ENCODE results near the gene VSNL1. TPM values are rescaled to one million over a fixed set of nuclear protein-coding genes. Genes with fewer than 3 reads are reported as not detected.
A peak's percentile ranks its signal among the peaks of the same experiment; 100 is the strongest.

The VSNL1 gene
- total and polyA plus RNA-seq, 2 donors (not counting 1 experiment from before 2014, with no cell fraction given), result 1.2 to 3.9 TPM

GRCh38 chr2:17593445-17593840 lies 52.9 kb downstream of the VSNL1 start:
- no peak for DNase-seq (ENCODE audit: low read depth in 2 of 2)
- TF ChIP-seq CTCF (conservative IDR thresholded peaks at IDR 0.05 in 1 of 2, IDR thresholded peaks at IDR 0.05 in 1 of 2; ENCODE audit: low read depth in 1 of 2, low read length in 2 of 2), result no peak
- H3K4me1 ChIP-seq (ENCODE audit: control insufficient read depth, extremely low read depth, insufficient read depth, low read length), result peaks cover 22% of the 10 kb centered on the region
- H3K9ac ChIP-seq (ENCODE audit: insufficient read depth, low read length), result no peak overlapping the region
- H3K27ac ChIP-seq (ENCODE audit: insufficient read depth, low read length), result no peak overlapping the region
- H4K20me1 ChIP-seq (ENCODE audit: control insufficient read depth, extremely low read depth, insufficient read depth, low read length), result no peaks in the 10 kb centered on the region
- H3K36me3 ChIP-seq (ENCODE audit: control insufficient read depth, insufficient read depth, low read length), result no peaks in the 10 kb centered on the region
- H3K4me2 ChIP-seq (ENCODE audit: extremely low read depth, insufficient read depth, low read length), result no peak overlapping the region
- no peak overlapping the region for H3K4me3 ChIP-seq (replicated peaks in 1 of 4; ENCODE audit: control extremely low read depth in 1 of 4, insufficient read depth in 1 of 4, low read depth in 3 of 4, low read length in 4 of 4)
- no peaks in the 10 kb centered on the region for H3K9me3 ChIP-seq (ENCODE audit: control insufficient read depth, insufficient read depth, low read depth, low read length)
- H3K79me2 ChIP-seq (ENCODE audit: control insufficient read depth, insufficient read depth, low read length), result no peaks in the 10 kb centered on the region
- H2AFZ ChIP-seq (ENCODE audit: low read length), result no peak overlapping the region
- no peaks in the 10 kb centered on the region for H3K27me3 ChIP-seq (ENCODE audit: control insufficient read depth, insufficient read depth, low read length)

GRCh38 chr2:17593841-17594491 lies 53.5 kb downstream of the VSNL1 start:
- Histone ChIP-seq H3K4me3 (replicated peaks in 1 of 4; ENCODE audit: control extremely low read depth in 1 of 4, insufficient read depth in 1 of 4, low read depth in 3 of 4, low read length in 4 of 4) (no peak overlapping the region), H3K36me3 (ENCODE audit: control insufficient read depth, insufficient read depth, low read length) (no peaks in the 10 kb centered on the region), H3K27ac (ENCODE audit: insufficient read depth, low read length) (peak overlapping the region; percentile 37), H3K4me2 (ENCODE audit: extremely low read depth, insufficient read depth, low read length) (peak overlapping the region; percentile 72), H3K9ac (ENCODE audit: insufficient read depth, low read length) (no peak overlapping the region), H2AFZ (ENCODE audit: low read length) (peak overlapping the region; percentile 75), H3K9me3 (ENCODE audit: control insufficient read depth, insufficient read depth, low read depth, low read length) (no peaks in the 10 kb centered on the region), H3K4me1 (ENCODE audit: control insufficient read depth, extremely low read depth, insufficient read depth, low read length) (peaks cover 22% of the 10 kb centered on the region), H3K27me3 (ENCODE audit: control insufficient read depth, insufficient read depth, low read length) (no peaks in the 10 kb centered on the region), H3K79me2 (ENCODE audit: control insufficient read depth, insufficient read depth, low read length) (no peaks in the 10 kb centered on the region), H4K20me1 (ENCODE audit: control insufficient read depth, extremely low read depth, insufficient read depth, low read length) (no peaks in the 10 kb centered on the region)
- TF ChIP-seq EZH2 (IDR thresholded peaks at IDR 0.05; ENCODE audit: low read length, missing control alignments) (no peak), CTCF (conservative IDR thresholded peaks at IDR 0.05 in 1 of 2, IDR thresholded peaks at IDR 0.05 in 1 of 2; ENCODE audit: low read depth in 1 of 2, low read length in 2 of 2) (no peak)
- peak; percentile 32 to 36 for DNase-seq (ENCODE audit: low read depth in 2 of 2)

GRCh38 chr2:17594533-17595401 lies 54.3 kb downstream of the VSNL1 start:
- Histone ChIP-seq H3K4me2 (ENCODE audit: extremely low read depth, insufficient read depth, low read length) (peak overlapping the region; percentile 72), H3K36me3 (ENCODE audit: control insufficient read depth, insufficient read depth, low read length) (no peaks in the 10 kb centered on the region), H3K9ac (ENCODE audit: insufficient read depth, low read length) (no peak overlapping the region)

More at GRCh38 chr2:17594533-17595401, 54.3 kb downstream of the VSNL1 start:
- no peaks in the 10 kb centered on the region for H3K79me2 ChIP-seq (ENCODE audit: control insufficient read depth, insufficient read depth, low read length)
- no peak overlapping the region for H3K4me3 ChIP-seq (replicated peaks in 1 of 4; ENCODE audit: control extremely low read depth in 1 of 4, insufficient read depth in 1 of 4, low read depth in 3 of 4, low read length in 4 of 4)
- no peaks in the 10 kb centered on the region for H3K9me3 ChIP-seq (ENCODE audit: control insufficient read depth, insufficient read depth, low read depth, low read length)
- H3K27me3 ChIP-seq (ENCODE audit: control insufficient read depth, insufficient read depth, low read length), result no peaks in the 10 kb centered on the region
- H2AFZ ChIP-seq (ENCODE audit: low read length), result peak overlapping the region; percentile 75
- TF ChIP-seq EZH2 (IDR thresholded peaks at IDR 0.05; ENCODE audit: low read length, missing control alignments), result no peak
- TF ChIP-seq CTCF (conservative IDR thresholded peaks at IDR 0.05 in 1 of 2, IDR thresholded peaks at IDR 0.05 in 1 of 2; ENCODE audit: low read depth in 1 of 2, low read length in 2 of 2), result no peak
- H3K4me1 ChIP-seq (ENCODE audit: control insufficient read depth, extremely low read depth, insufficient read depth, low read length), result peaks cover 22% of the 10 kb centered on the region
- no peaks in the 10 kb centered on the region for H4K20me1 ChIP-seq (ENCODE audit: control insufficient read depth, extremely low read depth, insufficient read depth, low read length)
- peak overlapping the region; percentile 37 for H3K27ac ChIP-seq (ENCODE audit: insufficient read depth, low read length)
- DNase-seq (ENCODE audit: low read depth in 2 of 2), result peak; percentile 48 to 87

Data from fibroblast of lung (primary cell).